Activated CD4-positive, alpha-beta T cell treated with anti-CD3 and anti-CD28 coated beads, Interleukin-2, Interleukin-4, amounts not matched to agents 100 ng/mL and 50 ng/mL, durations not matched to agents 16 hours and 8 hours (primary cell): ENCODE data around the gene UBXN1.
"Not testable (repeated sequence)": the region's sequence is repeated elsewhere in the genome, so short reads cannot be mapped to it uniquely, and the experiment has no call there.

Source experiments
- DNase-seq: peaks from one replicate; pipeline ENCODE4 v3.0.0-alpha.2; 2020; ENCODE audit warnings: low spot score

Gene UBXN1

GRCh38 chr11:62671608-62672389 is 7.1 kb downstream of the UBXN1 start, which contains the start of the genes LBHD1 and UQCC3:
Gene LBHD1, minus strand, starts transcription at chr11:62672267. Its CDS starts 2,236 bp downstream, at chr11:62670031.
Gene UQCC3, plus strand, starts transcription at chr11:62671673. Its CDS starts 73 bp downstream, at chr11:62671746.
- DNase-seq = peak; percentile 95

- DNase-seq = peak; percentile 33
Measured at GRCh38 chr11:62671236-62671607, 7.7 kb downstream of the UBXN1 start.

GRCh38 chr11:62669420-62670161 is 9.3 kb downstream of the UBXN1 start:
- no peak for DNase-seq

GRCh38 chr11:62667460-62667859 is 11.4 kb downstream of the UBXN1 start:
- DNase-seq = no peak

- DNase-seq = peak; percentile 22
Measured at GRCh38 chr11:62666259-62666926, 12.5 kb downstream of the UBXN1 start.

- peak; percentile 53 for DNase-seq
Measured at GRCh38 chr11:62665599-62666258, 13.1 kb downstream of the UBXN1 start.

- peak; percentile 98 for DNase-seq
Measured at GRCh38 chr11:62665075-62665598, 13.7 kb downstream of the UBXN1 start, which contains the start of the genes C11orf98 and CSKMT. Gene C11orf98, minus strand, starts transcription at chr11:62665210. Its CDS starts 41 bp downstream, at chr11:62665169. Gene CSKMT, plus strand, starts transcription at chr11:62665312. Its CDS starts 568 bp downstream, at chr11:62665880.

- DNase-seq = peak; percentile 57
Measured at GRCh38 chr11:62664405-62665074, 14.3 kb downstream of the UBXN1 start.

GRCh38 chr11:62656796-62657429 is 22.0 kb downstream of the UBXN1 start:
- DNase-seq = no peak

GRCh38 chr11:62654297-62654696 is 24.6 kb downstream of the UBXN1 start:
- no peak for DNase-seq

- DNase-seq = peak; percentile 39
Measured at GRCh38 chr11:62652161-62653006, 26.5 kb downstream of the UBXN1 start.

GRCh38 chr11:62650283-62650682 is 28.6 kb downstream of the UBXN1 start:
- not testable (repeated sequence) for DNase-seq

GRCh38 chr11:62649486-62649885 is 29.4 kb downstream of the UBXN1 start:
- no peak for DNase-seq

- no peak for DNase-seq
Measured at GRCh38 chr11:62648967-62649364, 29.9 kb downstream of the UBXN1 start.

GRCh38 chr11:62648185-62648966 is 30.5 kb downstream of the UBXN1 start:
- DNase-seq = no peak

GRCh38 chr11:62647609-62648005 is 31.3 kb downstream of the UBXN1 start:
- no peak for DNase-seq

GRCh38 chr11:62646825-62647608 is 31.9 kb downstream of the UBXN1 start:
- DNase-seq = no peak
